H1 (cell line): ENCODE measurements around the gene SMIM20. TPM values are rescaled to one million over a fixed set of nuclear protein-coding genes. Genes with fewer than 3 reads are reported as not detected.

Experiments used
- CBX8 ChIP-seq: fragments of 300-800, 300-1000 bp; sonication (generic); IDR thresholded peaks from 2 replicates; pipeline ENCODE4 v1.7.1; 2016; ENCODE audit warnings: low read depth, low read length, borderline replicate concordance
- EZH2 ChIP-seq: fragments of 200-600 bp; sonication (generic); IDR thresholded peaks from 2 replicates; pipeline ENCODE4 v1.7.1; 2012; ENCODE audit warnings: low read depth, mild to moderate bottlenecking, moderate library complexity, low read length, inconsistent platforms; ENCODE audit not compliant: severe bottlenecking
- JUN ChIP-seq: IDR thresholded peaks from 2 replicates; pipeline ENCODE4 v1.6.1; 2011; ENCODE audit warnings: low read depth, mild to moderate bottlenecking, improper control_type of control experiment, low read length
- KDM5A ChIP-seq: fragments of 200-600 bp; IDR thresholded peaks from 2 replicates; pipeline ENCODE4 v1.7.1; 2012; ENCODE audit warnings: mild to moderate bottlenecking, low read length, inconsistent platforms, mixed read lengths
- PHF8 ChIP-seq: fragments of 200-600 bp; sonication (generic); conservative IDR thresholded peaks from 2 replicates; pipeline ENCODE4 v1.7.1; 2012; ENCODE audit warnings: low read depth, mild to moderate bottlenecking, inconsistent platforms, low read length, moderate library complexity
- SIX5 ChIP-seq: IDR thresholded peaks from 2 replicates; pipeline ENCODE4 v1.6.1; 2011; ENCODE audit warnings: mild to moderate bottlenecking, low read depth, low read length
- USF2 ChIP-seq: IDR thresholded peaks from 2 replicates; pipeline ENCODE4 v1.6.1; 2011; ENCODE audit warnings: low read length, improper control_type of control experiment
- polyA plus RNA-seq, 7 experiments: library from polyadenylated mRNA; depleted of rRNA in 3 of 7; stranded (reverse) in 5 of 7; unstranded in 2 of 7; fragments of >200 nt in 5 of 7; fragments of 200-250 nt in 2 of 7; gene quantifications; 1 replicate in 5 of 7; 2 replicates in 1 of 7; 4 replicates in 1 of 7; pipeline versions ENCODE4 v1.2.1 to v1.2.3, GENCODE V29; 2011 to 2013; ENCODE audit warnings: missing spikeins in 2 of 7, mixed read lengths in 2 of 7
- total RNA-seq: library from RNA; stranded (reverse); fragmentation: NEBNext Ultra II Directional; extraction: Animal tissue kit (Norgen Biotek cat#: 25700); gene quantifications from 2 replicates; pipeline ENCODE4 v1.2.1, GENCODE V29; 2021

The SMIM20 gene
- total and polyA plus RNA-seq, 2 of the 8 experiments (the other 6 are each of a cell fraction or from before 2014, with no cell fraction given) = 21.9 to 36.9 TPM

- TF ChIP-seq USF2 = no peak
- no peak for TF ChIP-seq PHF8
- no peak for TF ChIP-seq KDM5A
- TF ChIP-seq SIX5 = no peak
- no peak for TF ChIP-seq CBX8
- TF ChIP-seq EZH2 = no peak
- TF ChIP-seq JUN = no peak
These were observed 13.0 kb upstream of the SMIM20 start (continued) for GRCh38 chr4:25901030-25901430.
